Stimulated activated CD4-positive, alpha-beta T cell treated with anti-CD3 and anti-CD28 coated beads, Interleukin-15, amount 100 ng/mL, for 1 hour (primary cell): Measurements from ENCODE around the gene RNASE4.
A peak's percentile ranks its signal among the peaks of the same experiment; 100 is the strongest.

ENCODE experiments used
- DNase-seq, 2 donors: peaks; one replicate each; pipeline ENCODE4 v3.0.0-alpha.2; 2020; ENCODE audit warnings: low read depth in 1 of 2, low spot score in 1 of 2

Gene RNASE4

DNA sequence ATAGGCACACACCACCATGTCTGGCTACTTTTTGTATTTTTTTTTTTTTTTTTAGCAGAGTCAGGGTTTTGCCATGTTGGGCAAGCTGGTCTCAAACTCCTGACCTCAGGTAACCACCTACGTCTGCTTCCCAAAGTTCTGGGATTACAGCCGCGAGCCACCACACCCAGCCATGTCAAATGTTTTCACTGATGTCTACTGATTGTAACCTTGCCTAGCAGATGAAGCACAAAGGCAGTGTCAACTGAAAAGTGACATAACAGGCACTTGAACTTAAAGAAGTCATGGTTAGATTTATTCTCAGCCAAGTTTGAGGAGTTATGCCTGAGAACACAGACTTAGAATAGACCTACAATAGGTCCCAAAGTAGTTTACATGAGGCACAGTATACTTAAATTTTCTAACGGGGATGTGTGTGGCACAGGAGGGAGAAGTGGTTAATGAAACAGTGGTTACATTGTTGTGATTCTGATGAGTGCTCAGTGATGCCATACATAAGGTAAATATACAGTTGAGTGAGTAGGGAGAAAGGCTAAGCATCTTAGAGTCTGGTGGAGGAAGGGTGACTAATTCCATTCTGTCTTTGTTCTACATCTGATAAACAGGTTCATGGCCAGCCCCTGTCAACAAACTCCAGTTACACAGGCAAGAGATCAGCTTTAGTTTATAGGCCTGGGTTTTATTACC, 12.6 kb upstream of the RNASE4 start:
- DNase-seq, result no peak

- no peak for DNase-seq
Measured at GRCh38 chr14:20675669-20676068, 8.7 kb upstream of the RNASE4 start.

DNA sequence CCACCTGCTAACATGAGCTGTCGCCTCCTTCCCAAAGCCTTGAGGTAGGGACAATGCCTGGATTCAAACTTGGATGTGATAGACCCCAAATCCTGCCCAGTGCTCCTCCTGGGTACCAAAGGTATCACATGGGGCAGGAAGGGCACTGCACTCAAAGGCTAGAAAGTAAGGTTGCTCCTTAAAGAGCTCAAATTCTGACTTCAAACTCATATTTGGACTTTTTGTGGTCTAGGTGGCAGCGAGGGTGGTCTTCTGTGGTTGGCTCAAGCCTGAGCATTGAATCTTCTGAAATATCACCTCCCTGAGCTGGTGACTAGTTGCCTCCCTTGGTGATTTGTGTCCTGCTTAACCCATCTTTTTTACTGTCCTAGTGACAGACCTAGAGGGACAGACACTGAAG, 8.3 kb upstream of the RNASE4 start:
- no peak for DNase-seq

- no peak for DNase-seq
Measured at GRCh38 chr14:20679907-20680306, 4.5 kb upstream of the RNASE4 start.

- no peak for DNase-seq
Measured at GRCh38 chr14:20680363-20680762, 4.0 kb upstream of the RNASE4 start.

DNA sequence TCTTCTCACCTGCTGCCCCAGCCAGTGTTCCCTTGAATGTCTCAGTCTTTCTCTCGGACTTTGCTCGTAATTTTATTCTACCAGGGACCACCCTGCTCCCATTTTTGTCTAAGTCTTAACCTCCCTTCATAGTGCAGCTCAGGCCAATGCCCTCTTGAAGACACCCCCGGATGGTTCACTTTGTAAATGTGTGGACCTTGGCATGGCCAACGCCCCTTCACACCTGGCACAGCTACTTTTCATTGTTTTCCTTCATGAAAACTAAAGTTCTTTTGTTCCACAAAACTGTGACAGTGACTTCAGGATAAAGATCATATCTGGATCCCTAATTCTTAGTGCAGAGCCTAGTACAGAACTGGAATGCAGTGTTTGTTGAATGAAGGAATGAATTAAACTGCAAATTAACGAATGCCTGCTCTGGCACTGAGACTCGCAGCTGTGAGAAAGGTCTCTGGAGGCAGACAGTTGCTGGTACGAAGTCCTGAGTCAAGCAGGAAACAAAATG, 3.5 kb upstream of the RNASE4 start:
- DNase-seq, result no peak

DNA sequence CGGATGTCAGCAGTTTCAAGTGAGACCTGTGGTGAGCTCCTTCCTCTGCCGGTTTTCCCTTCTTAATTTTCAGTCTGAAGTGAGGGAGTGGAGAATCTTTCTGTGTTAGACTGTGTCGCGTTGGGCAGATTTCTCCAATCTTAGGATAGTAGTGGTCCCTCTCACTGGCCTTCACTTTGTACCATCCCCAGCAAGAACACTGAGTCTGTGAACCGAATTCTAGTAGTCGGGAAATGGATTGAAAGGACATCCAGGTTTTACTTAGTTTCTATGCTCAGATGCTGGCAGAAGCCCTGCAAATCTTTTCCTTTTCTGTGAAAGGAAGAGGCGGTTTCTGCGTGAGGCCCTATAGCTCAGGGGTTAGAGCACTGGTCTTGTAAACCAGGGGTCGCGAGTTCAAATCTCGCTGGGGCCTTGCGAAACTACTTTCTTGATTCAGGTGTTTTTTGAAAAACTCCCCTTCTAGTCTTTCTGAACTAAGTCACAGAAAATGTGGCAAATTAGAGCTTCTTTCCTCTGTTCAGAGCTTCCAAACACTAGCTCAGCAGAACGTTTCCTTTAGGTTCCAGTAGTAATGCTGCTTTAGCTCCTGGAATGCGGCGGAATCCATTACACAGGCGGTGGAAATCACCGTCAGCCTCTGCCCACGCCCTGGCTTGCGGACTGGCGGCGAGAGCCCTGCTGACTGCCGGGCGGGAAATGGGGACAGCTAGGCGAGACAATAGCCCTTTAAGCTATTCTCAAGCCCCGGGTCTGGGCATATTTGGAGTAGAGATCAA, 2.8 kb upstream of the RNASE4 start:
- DNase-seq, result peak; percentile 72 to 81

GRCh38 chr14:20682127-20682434, 2.3 kb upstream of the RNASE4 start:
- no peak for DNase-seq

DNA sequence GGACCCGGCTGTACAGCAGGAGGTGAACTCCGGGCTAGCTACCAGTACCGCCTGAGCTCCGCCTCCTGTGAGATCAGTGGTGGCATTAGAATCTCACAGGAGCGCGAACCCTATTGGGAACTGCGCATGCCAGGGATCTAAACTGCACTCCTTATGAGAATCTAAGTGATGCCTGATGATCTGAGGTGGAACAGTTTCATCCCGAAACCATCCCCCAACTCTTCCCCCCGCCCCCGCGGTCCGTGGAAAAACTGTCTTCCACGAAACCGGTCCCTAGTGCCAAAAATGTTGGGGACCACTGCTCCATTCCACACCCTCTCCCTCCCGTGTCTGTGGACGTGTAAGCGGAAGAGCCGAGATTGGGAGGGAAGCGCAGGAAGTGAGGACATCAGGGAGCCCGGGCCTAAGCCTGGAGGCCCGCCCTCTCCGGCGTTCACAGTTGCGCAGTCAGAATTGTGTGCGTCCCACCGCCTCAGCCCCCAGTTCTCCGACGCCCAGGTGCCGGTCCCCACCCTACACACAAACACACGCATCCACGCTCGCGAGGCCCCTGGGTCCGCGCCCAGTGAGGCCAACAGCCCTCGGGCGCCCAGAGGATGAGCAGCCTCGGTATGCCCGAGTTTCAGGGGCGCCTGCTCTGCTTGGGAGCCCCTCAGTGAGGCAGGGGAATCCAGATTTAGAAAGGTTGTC, 1.8 kb upstream of the RNASE4 start:
- peak; percentile 55 to 64 for DNase-seq

DNA sequence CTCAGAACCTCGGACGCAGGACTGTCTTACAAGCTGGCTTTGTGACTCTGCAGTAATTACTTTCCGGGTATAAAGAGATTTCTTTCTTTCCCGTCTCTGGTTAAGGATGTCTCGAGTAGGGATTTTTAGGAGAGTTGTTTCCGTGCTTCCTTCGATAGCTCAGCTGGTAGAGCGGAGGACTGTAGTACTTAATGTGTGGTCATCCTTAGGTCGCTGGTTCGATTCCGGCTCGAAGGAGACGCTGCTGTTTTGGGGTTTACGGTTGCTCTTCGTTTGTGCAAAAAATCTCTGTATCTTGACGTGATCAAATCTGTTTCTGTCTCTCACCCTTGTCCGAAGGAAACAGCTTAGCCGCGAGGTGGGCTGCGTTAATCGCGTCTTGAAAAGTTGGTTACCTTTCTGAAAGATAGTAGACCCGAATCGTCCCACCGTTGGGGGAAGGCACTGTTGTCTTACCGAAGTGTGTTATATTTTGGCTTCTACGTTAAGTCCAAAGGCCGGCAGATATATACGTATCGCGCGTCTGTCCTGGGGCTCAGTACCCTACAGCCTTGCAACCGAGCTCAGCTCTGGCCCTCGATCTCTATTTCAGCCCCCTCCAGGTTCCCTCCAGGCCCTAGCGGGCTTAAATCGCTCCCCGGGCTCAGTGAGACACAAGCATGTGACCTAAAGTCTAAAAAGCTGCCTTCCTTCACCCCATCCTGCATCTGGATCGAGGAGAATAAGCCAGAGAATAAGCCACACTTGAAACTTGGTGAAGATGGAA, 1.1 kb upstream of the RNASE4 start:
- DNase-seq, result peak; percentile 50 to 67

DNA sequence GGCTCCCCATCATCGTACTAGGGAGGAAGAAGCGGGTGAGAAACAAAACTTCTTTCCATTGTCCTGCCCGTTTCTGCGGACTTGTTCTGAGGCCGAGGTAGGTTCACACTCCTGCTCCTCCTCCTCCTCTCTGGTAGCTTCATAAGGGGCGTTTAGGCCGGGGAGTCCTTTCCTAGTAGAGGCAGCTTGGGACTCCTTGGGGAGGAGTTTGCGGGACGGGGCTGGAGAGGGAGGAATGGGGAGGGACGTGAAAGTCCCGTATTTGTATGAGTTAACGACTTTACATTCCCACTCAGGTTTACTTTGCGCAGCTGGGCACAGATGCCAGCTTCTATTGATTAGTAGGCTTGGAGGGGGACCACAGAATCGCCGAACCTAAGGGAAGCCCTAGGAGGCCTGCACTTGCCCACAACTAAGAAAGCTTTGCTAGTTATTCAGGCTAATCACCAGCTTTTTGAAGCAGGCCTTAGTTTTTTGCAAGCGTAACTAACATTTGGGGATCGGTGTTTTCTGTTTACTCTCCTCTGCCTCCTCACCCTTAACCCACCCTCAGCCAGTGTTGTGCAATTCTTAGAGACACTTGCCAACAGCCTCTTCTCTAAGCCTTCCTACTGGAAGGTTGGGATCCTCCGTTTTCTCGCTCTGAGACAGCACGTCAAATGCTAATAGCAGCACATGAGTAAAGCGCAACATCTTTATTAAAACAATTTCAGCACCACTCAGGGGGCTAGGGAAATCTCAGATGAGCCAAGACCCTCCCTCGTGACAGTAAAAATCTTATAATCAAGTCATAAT, 499 bp downstream of the RNASE4 start:
- no peak for DNase-seq

DNA sequence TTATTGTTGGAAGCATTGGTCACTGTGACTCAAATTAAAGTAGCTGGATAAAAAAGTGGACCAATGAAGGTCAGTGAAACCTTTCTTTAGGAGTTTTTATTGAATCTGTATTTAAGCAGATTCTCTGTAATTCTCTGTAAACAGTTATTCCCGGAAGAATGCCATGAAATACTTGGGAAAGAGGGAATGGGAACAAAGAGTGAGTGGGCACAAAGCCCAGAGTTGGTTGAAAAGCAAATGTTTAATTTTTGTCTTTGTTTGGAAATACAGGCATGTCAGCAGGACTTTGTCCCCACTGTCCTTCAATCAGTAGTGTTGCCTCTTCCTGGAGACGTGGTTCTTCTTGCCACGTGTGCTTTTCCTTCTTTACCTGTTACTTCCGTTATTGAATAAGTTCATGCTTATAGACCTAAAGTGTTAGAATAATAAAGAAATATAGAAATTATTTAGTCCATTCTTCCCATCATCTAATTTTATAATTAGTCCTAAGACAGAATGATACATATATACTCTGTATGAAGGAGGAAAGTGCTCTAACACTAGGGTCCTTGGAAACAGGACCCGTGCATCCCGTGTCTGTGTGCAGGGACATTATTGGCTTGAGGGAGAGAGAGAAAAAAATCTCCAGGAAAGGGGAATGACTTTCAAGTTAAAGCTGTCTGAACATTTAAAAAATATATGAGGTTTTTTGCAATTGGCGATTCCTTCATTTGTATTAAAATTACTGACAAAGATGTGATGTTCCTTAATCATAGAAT, 2.2 kb downstream of the RNASE4 start:
- no peak for DNase-seq

GRCh38 chr14:20687362-20688166, 3.2 kb downstream of the RNASE4 start:
- DNase-seq, result no peak

DNA sequence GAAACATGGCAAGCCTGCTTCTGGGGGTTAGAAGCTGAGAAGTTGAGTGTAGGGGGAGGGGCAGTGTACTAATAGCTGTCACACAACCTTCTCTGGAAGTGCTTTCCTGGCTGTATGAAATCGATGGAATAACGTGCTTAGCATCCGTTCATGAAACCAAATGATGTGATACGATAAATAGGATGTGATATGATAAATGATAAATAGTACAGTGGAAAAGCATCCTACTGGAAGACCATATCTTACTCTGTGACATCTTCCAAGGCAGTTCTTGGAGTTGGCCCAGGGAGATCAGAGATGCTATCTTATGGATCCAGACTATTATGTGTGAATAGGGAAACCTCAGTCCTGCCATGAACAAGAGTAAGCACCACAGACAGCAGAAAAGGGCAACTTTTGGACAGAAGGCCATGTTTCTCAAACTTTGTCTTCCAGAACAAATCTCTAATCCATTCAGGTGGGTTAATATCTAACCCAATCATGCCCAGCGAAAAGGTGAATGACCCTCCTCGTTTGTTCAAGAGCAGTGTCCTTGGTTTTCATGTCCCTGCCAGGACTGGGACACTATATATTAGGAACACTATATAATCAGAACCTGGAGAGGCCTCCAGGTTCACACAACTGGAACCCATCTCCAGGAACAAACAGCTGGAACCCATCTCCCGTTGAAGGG, 3.9 kb downstream of the RNASE4 start, which contains the start of gene ANG:
Gene ANG (plus strand): TSS at position 598 of the 673 bp plus-strand sequence. CDS start 4,801 bp downstream, outside the sequence.
- no peak for DNase-seq

DNA sequence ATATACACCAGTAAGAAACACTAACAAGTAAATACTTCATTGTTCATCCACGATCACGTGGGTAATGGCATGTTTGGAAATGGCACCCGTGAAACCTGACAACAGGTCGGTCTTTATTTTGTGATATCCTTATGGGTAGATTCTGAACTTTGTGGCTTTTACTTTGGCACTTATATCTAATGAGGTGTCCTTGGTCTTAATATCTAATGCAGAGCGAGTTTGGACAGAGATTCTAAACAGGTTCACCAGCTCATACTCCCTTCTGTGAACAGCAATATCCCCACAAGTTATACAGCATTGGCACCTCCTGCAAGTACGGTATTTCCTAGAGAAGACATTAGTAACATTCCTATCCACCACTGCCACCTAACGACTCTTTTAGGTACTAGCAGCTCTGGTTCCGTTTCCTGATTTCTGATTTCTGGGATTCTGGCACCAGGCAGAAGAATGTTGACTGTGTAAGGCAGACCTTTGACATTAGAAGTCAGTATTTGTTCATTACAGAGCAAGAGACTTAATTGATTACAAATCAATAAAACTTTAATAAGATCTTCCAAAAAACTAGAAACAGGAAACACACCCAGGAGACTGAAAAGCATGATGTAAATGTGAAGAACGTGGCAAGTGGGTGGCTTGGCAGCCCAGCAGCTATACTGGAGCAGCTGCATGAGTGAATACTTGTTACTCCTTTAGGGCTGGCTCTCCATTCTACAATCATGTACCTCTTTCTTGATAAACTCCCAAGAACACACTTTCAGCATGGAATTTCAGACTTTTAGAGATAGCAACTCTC, 6.7 kb downstream of the RNASE4 start:
- no peak for DNase-seq

GRCh38 chr14:20692116-20692751, 7.9 kb downstream of the RNASE4 start:
- DNase-seq, result no peak

DNA sequence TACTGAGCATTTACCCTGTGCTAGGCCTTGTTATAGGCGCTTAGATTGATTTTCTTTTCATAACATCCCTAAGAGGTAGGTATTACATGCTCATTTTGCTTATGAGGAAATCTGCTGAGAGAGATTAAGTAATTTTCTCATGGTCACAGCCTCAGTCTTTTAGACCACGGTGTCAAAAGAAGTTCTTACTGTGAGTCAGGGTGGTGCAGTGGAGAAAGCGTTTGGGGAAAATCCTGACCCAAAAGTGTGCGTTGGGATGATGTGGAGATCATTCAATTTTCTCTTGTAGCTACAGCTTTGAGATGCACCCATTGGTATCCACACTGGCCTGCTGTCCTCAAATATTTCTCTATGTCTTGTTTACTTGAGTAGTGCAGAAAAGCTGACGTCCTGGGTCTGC, 12.4 kb downstream of the RNASE4 start:
- no peak for DNase-seq
